ENCODE measurements around the gene ADAT3.
"Not testable (repeated sequence)": the region's sequence is repeated elsewhere in the genome, so short reads cannot be mapped to it uniquely, and the experiment has no call there.

Gene ADAT3

GRCh38 chr19:1875646-1876495 is 29.3 kb upstream of the ADAT3 start (continued):
- no peak for TF ChIP-seq TSHZ1 (tag by site-specific recombination; IDR thresholded peaks at IDR 0.05; ENCODE audit: borderline replicate concordance)
- TF ChIP-seq ZFP69B (tag by site-specific recombination; IDR thresholded peaks at IDR 0.05), result peak; percentile 97
- peak; percentile 33; the same call in 1 of the 2 replicates for TF ChIP-seq ZBTB17 (tag by site-specific recombination; IDR thresholded peaks at IDR 0.05)
- peak; percentile 83; the same call in 1 of the 2 replicates for TF ChIP-seq ZNF501 (tag by site-specific recombination; IDR thresholded peaks at IDR 0.05)
- TF ChIP-seq SP3 (tag by site-specific recombination; IDR thresholded peaks at IDR 0.05), result peak; percentile 81
- TF ChIP-seq SP7 (tag by site-specific recombination; IDR thresholded peaks at IDR 0.05), result peak; percentile 76
- no peak for TF ChIP-seq ZNF394 (tag by site-specific recombination; IDR thresholded peaks at IDR 0.05; ENCODE audit: borderline replicate concordance)
- no peak; the same call in 1 of the 2 replicates for TF ChIP-seq OSR2 (tag by site-specific recombination; IDR thresholded peaks at IDR 0.05)
- TF ChIP-seq ZSCAN4 (tag by site-specific recombination; IDR thresholded peaks at IDR 0.05), result peak; percentile 25; the same call in 1 of the 2 replicates
- peak; percentile 96 for TF ChIP-seq ZNF629 (tag by site-specific recombination; IDR thresholded peaks at IDR 0.05)
- TF ChIP-seq ZNF146 (tag by site-specific recombination; IDR thresholded peaks at IDR 0.05), result peak; percentile 34; the same call in 1 of the 2 replicates
- TF ChIP-seq ZNF600 (tag by site-specific recombination; IDR thresholded peaks at IDR 0.05), result peak; percentile 86
- peak; percentile 43; the same call in 1 of the 2 replicates for TF ChIP-seq KLF10 (tag by site-specific recombination; IDR thresholded peaks at IDR 0.05)
- TF ChIP-seq, protein P1, sequence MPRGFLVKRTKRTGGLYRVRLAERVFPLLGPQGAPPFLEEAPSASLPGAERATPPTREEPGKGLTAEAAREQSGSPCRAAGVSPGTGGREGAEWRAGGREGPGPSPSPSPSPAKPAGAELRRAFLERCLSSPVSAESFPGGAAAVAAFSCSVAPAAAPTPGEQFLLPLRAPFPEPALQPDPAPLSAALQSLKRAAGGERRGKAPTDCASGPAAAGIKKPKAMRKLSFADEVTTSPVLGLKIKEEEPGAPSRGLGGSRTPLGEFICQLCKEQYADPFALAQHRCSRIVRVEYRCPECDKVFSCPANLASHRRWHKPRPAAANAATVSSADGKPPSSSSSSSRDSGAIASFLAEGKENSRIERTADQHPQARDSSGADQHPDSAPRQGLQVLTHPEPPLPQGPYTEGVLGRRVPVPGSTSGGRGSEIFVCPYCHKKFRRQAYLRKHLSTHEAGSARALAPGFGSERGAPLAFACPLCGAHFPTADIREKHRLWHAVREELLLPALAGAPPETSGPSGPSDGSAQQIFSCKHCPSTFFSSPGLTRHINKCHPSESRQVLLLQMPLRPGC (tag by site-specific recombination; IDR thresholded peaks at IDR 0.05), result peak; percentile 21; the same call in 1 of the 2 replicates
- TF ChIP-seq, protein P2, sequence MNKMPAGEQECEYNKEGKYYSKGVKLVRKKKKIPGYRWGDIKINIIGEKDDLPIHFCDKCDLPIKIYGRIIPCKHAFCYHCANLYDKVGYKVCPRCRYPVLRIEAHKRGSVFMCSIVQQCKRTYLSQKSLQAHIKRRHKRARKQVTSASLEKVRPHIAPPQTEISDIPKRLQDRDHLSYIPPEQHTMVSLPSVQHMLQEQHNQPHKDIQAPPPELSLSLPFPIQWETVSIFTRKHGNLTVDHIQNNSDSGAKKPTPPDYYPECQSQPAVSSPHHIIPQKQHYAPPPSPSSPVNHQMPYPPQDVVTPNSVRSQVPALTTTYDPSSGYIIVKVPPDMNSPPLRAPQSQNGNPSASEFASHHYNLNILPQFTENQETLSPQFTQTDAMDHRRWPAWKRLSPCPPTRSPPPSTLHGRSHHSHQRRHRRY (tag by site-specific recombination; IDR thresholded peaks at IDR 0.05), result no peak

- peaks cover 0 to 26% of the 10 kb centered on the region in 2 experiments; a peak in 1 of 3 replicates for H3K36me3 ChIP-seq (ENCODE audit: control insufficient read depth in 2 of 2, insufficient read depth in 1 of 2, low read length in 2 of 2)
- H3K4me3 ChIP-seq (ENCODE audit: low read depth, low read length); H3K9me3 ChIP-seq (ENCODE audit: control insufficient read depth, insufficient read depth, low read depth, low read length): not testable (repeated sequence)
- H3K27ac ChIP-seq (ENCODE audit: extremely low read depth, low read depth, low read length), result peak overlapping the region; percentile 89
- peaks cover 10% of the 10 kb centered on the region for H3K4me1 ChIP-seq (ENCODE audit: control insufficient read depth, insufficient read depth, low read length)
- ChIA-PET CTCF (interaction anchor here (0.7 to 1.7 kb wide), 7 partner anchors 12 to 91 kb away, joined by 3 to 6 read pairs (median 3); no protein-coding TSS in a partner anchor), POLR2A (interaction anchor here (0.6 to 2.8 kb wide), 11 partner anchors 8 to 172 kb away, joined by 3 to 22 read pairs (median 5); partner anchors contain the start of genes ABHD17A, ADAT3 and SCAMP4)
- TF ChIP-seq ZBTB48 (tag by site-specific recombination; IDR thresholded peaks at IDR 0.05), result peak; percentile 66; the same call in 1 of the 2 replicates
- peak; percentile 60; the same call in 1 of the 2 replicates for TF ChIP-seq BCL11B (tag by site-specific recombination; IDR thresholded peaks at IDR 0.05; ENCODE audit: low read depth)
- TF ChIP-seq GLIS2 (tag by site-specific recombination; IDR thresholded peaks at IDR 0.05), result peak; percentile 79
- TF ChIP-seq ZIC2 (tag by site-specific recombination; IDR thresholded peaks at IDR 0.05), result peak; percentile 52
- 0 out of 2 replicates have a peak, but pooled peaks have one; percentile 4 for TF ChIP-seq ZNF10 (tag by site-specific recombination; IDR thresholded peaks at IDR 0.05)
- TF ChIP-seq, protein P3, sequence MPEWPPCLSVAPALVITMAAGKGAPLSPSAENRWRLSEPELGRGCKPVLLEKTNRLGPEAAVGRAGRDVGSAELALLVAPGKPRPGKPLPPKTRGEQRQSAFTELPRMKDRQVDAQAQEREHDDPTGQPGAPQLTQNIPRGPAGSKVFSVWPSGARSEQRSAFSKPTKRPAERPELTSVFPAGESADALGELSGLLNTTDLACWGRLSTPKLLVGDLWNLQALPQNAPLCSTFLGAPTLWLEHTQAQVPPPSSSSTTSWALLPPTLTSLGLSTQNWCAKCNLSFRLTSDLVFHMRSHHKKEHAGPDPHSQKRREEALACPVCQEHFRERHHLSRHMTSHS (tag by site-specific recombination; IDR thresholded peaks at IDR 0.05), result 0 out of 2 replicates have a peak, but pooled peaks have one; percentile 27
- TF ChIP-seq, protein P4, sequence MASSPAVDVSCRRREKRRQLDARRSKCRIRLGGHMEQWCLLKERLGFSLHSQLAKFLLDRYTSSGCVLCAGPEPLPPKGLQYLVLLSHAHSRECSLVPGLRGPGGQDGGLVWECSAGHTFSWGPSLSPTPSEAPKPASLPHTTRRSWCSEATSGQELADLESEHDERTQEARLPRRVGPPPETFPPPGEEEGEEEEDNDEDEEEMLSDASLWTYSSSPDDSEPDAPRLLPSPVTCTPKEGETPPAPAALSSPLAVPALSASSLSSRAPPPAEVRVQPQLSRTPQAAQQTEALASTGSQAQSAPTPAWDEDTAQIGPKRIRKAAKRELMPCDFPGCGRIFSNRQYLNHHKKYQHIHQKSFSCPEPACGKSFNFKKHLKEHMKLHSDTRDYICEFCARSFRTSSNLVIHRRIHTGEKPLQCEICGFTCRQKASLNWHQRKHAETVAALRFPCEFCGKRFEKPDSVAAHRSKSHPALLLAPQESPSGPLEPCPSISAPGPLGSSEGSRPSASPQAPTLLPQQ (tag by site-specific recombination; IDR thresholded peaks at IDR 0.05), result peak; percentile 84; the same call in 1 of the 2 replicates
Measured at GRCh38 chr19:1876496-1877279, 28.5 kb upstream of the ADAT3 start.
